ENCODE measurements around the gene ITK. TPM values are rescaled to one million over a fixed set of nuclear protein-coding genes. Genes with fewer than 3 reads are reported as not detected.

Gene ITK
- polyA plus RNA-seq = 1.5 TPM
- long read RNA-seq, donor 1 = 0 reads
- long read RNA-seq, donor 2 = 0 reads
- long read RNA-seq, donor 3 = 0 reads
- long read RNA-seq, donor 4, partial matches to known transcripts = 6 of 6 reads
- long read RNA-seq, donor 4, other reads (novel, unspliced or antisense) = 0 of 6 reads
- long read RNA-seq, donor 5 = 0 reads
- long read RNA-seq, donor 6 = 0 reads
- long read RNA-seq, donor 7 = 0 reads
- long read RNA-seq, donor 8 = 0 reads
- long read RNA-seq, donor 9 = 0 reads
- long read RNA-seq, donor 10, full-length matches to known transcripts = 1 of 1 reads
- long read RNA-seq, donor 10, partial matches to known transcripts = 0 of 1 reads
- long read RNA-seq, donor 10, other reads (novel, unspliced or antisense) = 0 of 1 reads
- long read RNA-seq, donor 11 = 0 reads

DNA sequence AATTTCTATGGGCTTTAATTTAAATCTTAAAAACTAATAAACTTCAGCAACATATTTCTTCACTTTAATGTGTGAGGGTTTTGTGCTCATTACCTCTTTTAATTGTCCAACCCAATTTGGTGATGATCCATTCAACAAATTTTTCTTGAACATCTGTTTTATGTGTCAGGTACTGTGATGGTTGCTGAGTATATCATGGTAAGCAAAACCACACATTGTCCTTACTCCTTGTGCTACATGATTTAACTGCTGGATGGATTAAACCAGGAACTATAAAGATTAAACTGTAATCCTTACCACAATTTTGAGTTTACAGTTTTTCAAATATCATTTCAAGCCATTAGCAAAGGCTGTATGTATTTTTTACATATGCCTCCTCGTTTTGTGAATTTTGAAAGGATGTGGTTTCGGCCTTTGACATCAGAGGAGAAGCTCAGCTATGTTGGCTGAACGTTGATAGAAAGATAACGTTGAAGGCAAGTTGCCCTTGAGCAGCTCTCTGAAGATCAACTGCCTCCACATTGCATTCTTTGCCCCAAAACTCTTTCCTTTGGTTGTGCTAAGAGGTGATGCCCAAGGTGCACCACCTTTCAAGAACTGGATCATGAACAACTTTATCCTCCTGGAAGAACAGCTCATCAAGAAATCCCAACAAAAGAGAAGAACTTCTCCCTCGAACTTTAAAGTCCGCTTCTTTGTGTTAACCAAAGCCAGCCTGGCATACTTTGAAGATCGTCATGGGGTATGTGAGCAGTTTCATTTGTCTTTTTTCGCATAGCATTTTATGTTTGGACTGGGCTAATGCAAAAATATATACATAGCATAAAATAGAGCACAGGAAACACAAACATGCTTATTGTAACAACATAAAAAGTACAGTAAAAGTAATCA is at the start of gene ITK:
ITK (plus strand) TSS at position 467 of the 891 bp plus-strand sequence; CDS start at position 605, 138 bp downstream.
- Histone ChIP-seq H3K36me3 (ENCODE audit: control insufficient read depth, insufficient read depth, low read length) (no peaks in the 10 kb centered on the region), H3K4me1 (ENCODE audit: control insufficient read depth, insufficient read depth, low read length) (no peaks in the 10 kb centered on the region), H3K27me3 (ENCODE audit: control insufficient read depth, insufficient read depth, low read length) (peaks cover 6% of the 10 kb centered on the region), H3K4me3 (ENCODE audit: low read length) (no peak within 1 kb of the TSS), H3K9me3 (ENCODE audit: control insufficient read depth, low read depth, low read length) (no peaks in the 10 kb centered on the region), H3K27ac (ENCODE audit: low read length) (no peak within 1 kb of the TSS)
- WGBS (ENCODE audit: insufficient coverage, low lambda C conversion rate) = no CpG with 5 or more reads among the region's 8 CpGs
- peak in 1 of 2 donors; percentile 7 for DNase-seq

DNA sequence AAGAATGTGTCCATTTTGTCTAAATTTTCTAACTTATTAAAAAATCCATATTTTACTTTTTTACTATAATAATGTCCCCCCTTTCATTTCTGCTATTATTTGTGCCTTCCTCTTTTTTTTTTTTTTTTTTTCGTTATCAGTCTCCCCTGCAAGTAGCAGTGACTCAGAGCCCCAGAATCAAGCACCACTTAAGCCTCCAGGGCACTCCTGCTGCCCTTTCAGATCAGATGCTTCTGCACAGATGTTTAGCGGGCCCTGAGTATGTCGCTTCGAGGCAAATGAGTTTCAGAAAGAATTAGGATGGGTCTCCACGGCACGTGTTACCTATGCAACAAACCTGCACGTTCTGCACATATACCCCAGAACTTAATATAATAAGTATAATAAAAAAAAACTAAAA is 49.7 kb upstream of the ITK start:
- Histone ChIP-seq H3K9me3 (ENCODE audit: control insufficient read depth, low read depth, low read length) (no peaks in the 10 kb centered on the region), H3K4me3 (ENCODE audit: low read length) (no peak overlapping the region), H3K4me1 (ENCODE audit: control insufficient read depth, insufficient read depth, low read length) (no peaks in the 10 kb centered on the region), H3K36me3 (ENCODE audit: control insufficient read depth, insufficient read depth, low read length) (no peaks in the 10 kb centered on the region), H3K27ac (ENCODE audit: low read length) (no peak overlapping the region), H3K27me3 (ENCODE audit: control insufficient read depth, insufficient read depth, low read length) (no peaks in the 10 kb centered on the region)
- DNase-seq = no peak
- no CpG with 5 or more reads among the region's 7 CpGs for WGBS (ENCODE audit: insufficient coverage, low lambda C conversion rate)

DNA sequence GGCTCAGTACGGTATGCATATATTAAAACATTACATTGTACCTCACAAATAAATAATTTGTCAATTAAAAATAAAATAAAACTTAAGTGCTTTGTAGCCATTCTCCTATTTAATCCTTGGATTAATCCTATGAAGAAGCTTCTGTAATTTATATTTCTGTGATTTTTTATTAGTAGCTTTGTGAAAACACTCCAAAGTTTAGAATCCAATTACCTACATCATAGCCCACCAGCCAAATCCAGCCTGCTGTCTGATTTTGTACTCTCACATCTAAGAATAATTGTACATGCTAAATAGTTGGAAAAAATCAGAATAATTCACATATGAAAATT is 48.4 kb upstream of the ITK start:
- Histone ChIP-seq H3K27ac (ENCODE audit: low read length) (no peak overlapping the region), H3K9me3 (ENCODE audit: control insufficient read depth, low read depth, low read length) (no peaks in the 10 kb centered on the region), H3K4me3 (ENCODE audit: low read length) (no peak overlapping the region), H3K27me3 (ENCODE audit: control insufficient read depth, insufficient read depth, low read length) (no peaks in the 10 kb centered on the region), H3K36me3 (ENCODE audit: control insufficient read depth, insufficient read depth, low read length) (peaks cover 5% of the 10 kb centered on the region), H3K4me1 (ENCODE audit: control insufficient read depth, insufficient read depth, low read length) (no peaks in the 10 kb centered on the region)
- WGBS (ENCODE audit: insufficient coverage, low lambda C conversion rate) = 13% methylated on average over 1 of the region's 1 CpG
- no peak for DNase-seq

DNA sequence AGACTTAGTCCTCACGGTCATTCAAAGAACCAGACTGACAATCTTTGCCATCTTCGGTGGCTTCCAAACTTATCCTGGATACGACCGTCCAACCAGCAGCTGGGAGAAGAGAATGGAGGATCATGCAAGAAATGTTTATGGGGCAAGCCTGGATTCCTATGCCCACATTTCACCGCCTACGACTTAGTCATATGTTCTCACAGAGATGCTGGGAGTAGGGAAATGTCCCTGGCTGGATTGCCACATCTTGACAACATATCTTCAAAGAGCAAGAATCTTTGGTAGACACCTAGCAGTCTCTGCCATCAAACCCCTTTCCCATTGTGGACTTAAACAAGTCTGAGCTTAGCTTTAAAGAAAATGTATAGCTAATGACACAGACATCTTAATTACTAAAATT is 42.9 kb upstream of the ITK start:
- DNase-seq = no peak
- Histone ChIP-seq H3K27ac (ENCODE audit: low read length) (no peak overlapping the region), H3K36me3 (ENCODE audit: control insufficient read depth, insufficient read depth, low read length) (peaks cover 18% of the 10 kb centered on the region), H3K27me3 (ENCODE audit: control insufficient read depth, insufficient read depth, low read length) (no peaks in the 10 kb centered on the region), H3K4me1 (ENCODE audit: control insufficient read depth, insufficient read depth, low read length) (peaks cover 7% of the 10 kb centered on the region), H3K4me3 (ENCODE audit: low read length) (no peak overlapping the region), H3K9me3 (ENCODE audit: control insufficient read depth, low read depth, low read length) (no peaks in the 10 kb centered on the region)
- no CpG with 5 or more reads among the region's 6 CpGs for WGBS (ENCODE audit: insufficient coverage, low lambda C conversion rate)

DNA sequence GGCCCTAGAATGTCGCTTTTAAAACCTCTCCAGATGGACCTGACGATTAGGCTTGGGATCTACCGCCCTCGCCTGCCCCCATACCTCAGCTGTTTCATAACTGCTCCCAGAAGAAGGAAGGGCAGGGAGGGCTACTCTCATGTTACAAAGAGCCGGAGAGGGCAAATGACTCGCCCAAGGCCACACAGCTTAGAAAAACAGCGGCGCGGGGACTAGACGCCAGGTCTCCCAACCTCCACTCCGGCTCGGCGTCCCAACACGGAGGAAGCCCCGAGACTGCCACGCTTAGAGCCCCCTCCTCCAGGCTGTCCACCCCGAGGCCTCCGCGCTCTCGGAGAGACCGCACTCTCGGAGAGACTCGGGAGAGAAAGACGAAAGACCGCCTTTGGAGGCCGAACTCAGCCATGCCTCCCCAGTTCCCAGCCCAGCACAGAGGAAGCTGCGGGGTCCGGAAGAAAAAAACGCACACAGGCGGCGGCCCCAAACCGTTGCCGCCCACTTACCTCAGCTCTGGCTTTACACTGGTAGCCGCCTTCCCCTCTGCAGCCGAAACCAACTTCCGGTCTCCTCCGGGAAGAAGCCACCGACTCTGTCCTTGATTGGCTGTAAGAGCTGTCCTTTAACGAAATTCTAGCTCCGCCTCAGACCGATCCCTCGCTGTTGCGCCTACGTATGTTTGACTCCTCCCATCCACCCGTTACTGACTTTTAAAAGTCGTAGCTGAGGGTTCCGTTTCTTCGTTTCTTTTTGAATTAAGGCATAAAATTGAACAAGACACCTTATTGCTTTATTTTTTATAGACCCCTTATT is 38.1 kb upstream of the ITK start, which contains the start of gene MED7:
MED7 (minus strand) TSS at position 549 of the 810 bp plus-strand sequence. CDS start 3,434 bp downstream, outside the sequence.
- H3K4me3 ChIP-seq (ENCODE audit: low read length) = peak within 1 kb of the TSS; percentile 86
- H3K36me3 ChIP-seq (ENCODE audit: control insufficient read depth, insufficient read depth, low read length) = peaks cover 11% of the 10 kb centered on the region
- no peaks in the 10 kb centered on the region for H3K9me3 ChIP-seq (ENCODE audit: control insufficient read depth, low read depth, low read length)
- peak; percentile 98 to 99 for DNase-seq
- H3K27me3 ChIP-seq (ENCODE audit: control insufficient read depth, insufficient read depth, low read length) = no peaks in the 10 kb centered on the region
- peaks cover 11% of the 10 kb centered on the region for H3K4me1 ChIP-seq (ENCODE audit: control insufficient read depth, insufficient read depth, low read length)
- peak within 1 kb of the TSS; percentile 89 for H3K27ac ChIP-seq (ENCODE audit: low read length)
- no CpG with 5 or more reads among the region's 48 CpGs for WGBS (ENCODE audit: insufficient coverage, low lambda C conversion rate)

DNA sequence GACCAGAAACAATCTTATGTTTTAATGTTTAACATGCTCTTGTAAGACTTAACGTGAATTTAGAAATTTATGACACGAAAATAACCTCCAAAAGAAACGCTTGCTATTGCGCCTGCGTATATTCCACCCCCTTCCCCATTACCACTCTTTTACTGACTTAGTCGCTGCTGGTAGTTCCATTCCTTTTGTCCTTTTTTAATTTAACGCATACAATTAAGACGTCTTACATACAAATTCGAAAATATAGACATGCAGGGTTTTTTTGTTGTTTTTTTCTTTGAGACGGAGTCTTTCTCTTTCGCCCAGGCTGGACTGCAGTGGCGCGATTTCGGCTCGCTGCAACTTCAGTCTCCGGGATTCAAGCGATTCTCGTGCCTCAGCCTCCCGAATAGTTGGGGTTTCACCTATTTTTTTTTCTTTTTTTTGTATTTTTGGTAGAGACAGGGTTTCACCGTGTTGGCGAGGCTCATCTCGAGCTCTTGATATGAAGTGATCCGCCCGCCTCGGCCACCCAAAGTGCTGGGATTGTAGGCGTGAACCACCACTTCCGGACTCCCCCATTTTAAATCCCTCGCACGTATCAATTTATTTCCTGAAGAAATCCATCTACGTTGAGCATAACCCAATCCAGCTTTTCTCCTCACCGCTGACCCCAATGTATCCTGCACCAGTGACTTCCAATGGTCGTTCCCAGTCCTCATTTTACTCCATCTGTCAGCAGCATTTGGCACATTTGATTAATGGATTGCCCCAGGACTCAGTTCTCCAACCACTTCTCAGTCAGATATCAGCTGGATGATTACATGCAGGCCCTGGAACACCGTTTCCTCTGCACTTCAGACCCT is 37.3 kb upstream of the ITK start:
- Histone ChIP-seq H3K27ac (ENCODE audit: low read length) (peak overlapping the region; percentile 89), H3K36me3 (ENCODE audit: control insufficient read depth, insufficient read depth, low read length) (peaks cover 6% of the 10 kb centered on the region), H3K27me3 (ENCODE audit: control insufficient read depth, insufficient read depth, low read length) (no peaks in the 10 kb centered on the region), H3K4me3 (ENCODE audit: low read length) (peak overlapping the region; percentile 86), H3K4me1 (ENCODE audit: control insufficient read depth, insufficient read depth, low read length) (peaks cover 11% of the 10 kb centered on the region), H3K9me3 (ENCODE audit: control insufficient read depth, low read depth, low read length) (no peaks in the 10 kb centered on the region)
- 9% methylated on average over 15 of the region's 33 CpGs for WGBS (ENCODE audit: insufficient coverage, low lambda C conversion rate)
- DNase-seq = peak; percentile 12 to 76

DNA sequence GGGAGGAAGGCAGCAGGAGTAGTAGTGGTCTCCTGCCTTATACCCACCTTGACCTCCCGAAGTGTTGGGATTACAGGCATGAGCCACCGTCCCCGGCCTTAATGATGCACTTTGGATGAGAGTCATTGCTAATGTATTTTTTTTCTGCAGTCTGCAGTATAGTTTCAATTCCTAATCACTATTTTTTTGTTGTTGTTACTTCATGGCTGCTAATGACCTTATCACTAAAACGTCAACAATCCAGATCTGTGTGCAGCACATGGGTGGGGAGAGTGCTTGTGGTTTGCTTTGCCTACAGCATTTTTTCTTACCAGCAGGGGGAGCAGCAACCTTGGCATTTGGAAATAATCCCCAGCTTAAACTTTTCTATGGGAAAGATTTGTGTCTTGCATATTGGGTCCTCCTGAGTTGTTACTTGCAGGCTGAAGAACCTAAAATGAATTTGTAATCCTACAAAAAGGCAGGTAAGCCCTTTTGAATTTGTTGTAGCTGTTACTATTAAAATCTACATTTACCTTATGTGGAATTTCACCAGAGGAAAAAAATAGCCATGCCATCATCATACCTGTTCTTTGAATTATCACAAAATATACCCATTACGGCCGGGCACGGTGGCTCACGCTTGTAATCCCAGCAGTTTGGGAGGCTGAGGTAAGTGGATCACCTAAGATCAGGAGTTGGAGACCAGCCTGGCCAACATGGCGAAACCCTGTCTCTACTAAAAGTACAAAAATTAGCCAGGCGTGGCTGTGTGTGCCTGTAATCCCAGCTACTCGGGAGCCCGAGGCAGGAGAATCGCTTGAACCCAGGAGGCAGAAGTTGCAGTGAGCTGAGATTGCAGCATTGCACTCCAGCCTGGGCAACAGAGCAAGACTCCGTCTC is 31.7 kb upstream of the ITK start:
- WGBS (ENCODE audit: insufficient coverage, low lambda C conversion rate) = 80% methylated on average over 2 of the region's 14 CpGs
- DNase-seq = peak; percentile 32 to 52
- Histone ChIP-seq H3K9me3 (ENCODE audit: control insufficient read depth, low read depth, low read length) (no peaks in the 10 kb centered on the region), H3K36me3 (ENCODE audit: control insufficient read depth, insufficient read depth, low read length) (no peaks in the 10 kb centered on the region), H3K27me3 (ENCODE audit: control insufficient read depth, insufficient read depth, low read length) (no peaks in the 10 kb centered on the region), H3K4me3 (ENCODE audit: low read length) (no peak overlapping the region), H3K4me1 (ENCODE audit: control insufficient read depth, insufficient read depth, low read length) (no peaks in the 10 kb centered on the region), H3K27ac (ENCODE audit: low read length) (no peak overlapping the region)

DNA sequence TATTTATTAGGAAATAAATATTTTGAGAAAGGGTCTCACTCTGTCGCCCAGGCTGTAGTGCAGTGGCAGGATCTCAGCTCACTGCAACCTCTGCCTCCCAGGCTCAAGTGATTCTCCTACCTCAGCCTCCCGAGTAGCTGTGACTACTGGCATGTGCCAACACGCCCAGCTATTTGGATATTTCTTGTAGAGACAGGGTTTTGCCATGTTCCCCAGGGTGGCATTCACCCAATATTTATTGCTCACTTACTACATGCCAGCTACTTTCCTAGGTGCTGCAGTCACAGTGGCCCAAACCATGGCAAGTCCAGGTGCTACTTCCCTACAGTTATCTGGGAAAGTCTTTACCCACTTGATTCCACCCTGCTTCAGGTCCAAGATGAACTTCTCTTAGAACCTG is 29.6 kb upstream of the ITK start:
- WGBS (ENCODE audit: insufficient coverage, low lambda C conversion rate) = no CpG with 5 or more reads among the region's 3 CpGs
- Histone ChIP-seq H3K4me1 (ENCODE audit: control insufficient read depth, insufficient read depth, low read length) (no peaks in the 10 kb centered on the region), H3K27ac (ENCODE audit: low read length) (no peak overlapping the region), H3K36me3 (ENCODE audit: control insufficient read depth, insufficient read depth, low read length) (no peaks in the 10 kb centered on the region), H3K9me3 (ENCODE audit: control insufficient read depth, low read depth, low read length) (no peaks in the 10 kb centered on the region), H3K4me3 (ENCODE audit: low read length) (no peak overlapping the region), H3K27me3 (ENCODE audit: control insufficient read depth, insufficient read depth, low read length) (no peaks in the 10 kb centered on the region)
- DNase-seq = no peak

DNA sequence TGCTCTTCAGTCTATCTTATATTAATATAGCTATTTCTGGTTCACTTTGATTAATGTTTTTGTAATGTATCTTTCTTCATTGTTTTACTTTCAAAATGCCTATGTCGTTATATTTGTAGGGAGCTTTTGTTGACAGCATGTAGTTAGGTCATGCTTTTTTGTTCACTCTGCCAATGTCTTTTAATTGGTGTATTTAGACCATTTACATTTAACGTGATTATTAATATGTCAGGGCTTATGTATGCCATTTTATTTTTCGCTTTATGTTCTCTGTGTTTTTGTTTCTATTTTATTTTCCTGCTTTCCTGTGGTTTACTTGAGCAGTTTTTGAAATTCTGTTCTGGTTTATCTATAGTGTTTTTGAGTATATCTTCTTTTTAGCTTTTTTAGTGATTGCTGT is 25.3 kb upstream of the ITK start:
- DNase-seq = no peak
- H3K4me3 ChIP-seq (ENCODE audit: low read length) = no peak overlapping the region
- WGBS (ENCODE audit: insufficient coverage, low lambda C conversion rate) = 100% methylated on average over 3 of the region's 3 CpGs
- H3K27ac ChIP-seq (ENCODE audit: low read length) = no peak overlapping the region
- peaks cover 3% of the 10 kb centered on the region for H3K4me1 ChIP-seq (ENCODE audit: control insufficient read depth, insufficient read depth, low read length)
- no peaks in the 10 kb centered on the region for H3K9me3 ChIP-seq (ENCODE audit: control insufficient read depth, low read depth, low read length)
- H3K36me3 ChIP-seq (ENCODE audit: control insufficient read depth, insufficient read depth, low read length) = no peaks in the 10 kb centered on the region
- H3K27me3 ChIP-seq (ENCODE audit: control insufficient read depth, insufficient read depth, low read length) = no peaks in the 10 kb centered on the region
